GM19328 (cell line): ENCODE results near the gene SLC6A17.

Experiments
- ATAC-seq: cut with Tn5 transposase; IDR thresholded peaks from one replicate; pipeline ENCODE4 v1.9.1; 2021; ENCODE audit warnings: mild to moderate bottlenecking, moderate library complexity; ENCODE audit not compliant: unreplicated experiment

SLC6A17 gene

GRCh38 chr1:110237386-110238152 is 87.3 kb downstream of the SLC6A17 start:
- no peak for ATAC-seq

GRCh38 chr1:110239441-110240430 is 89.4 kb downstream of the SLC6A17 start:
- ATAC-seq = no peak

GRCh38 chr1:110240476-110241210 is 90.3 kb downstream of the SLC6A17 start:
- no peak for ATAC-seq

DNA sequence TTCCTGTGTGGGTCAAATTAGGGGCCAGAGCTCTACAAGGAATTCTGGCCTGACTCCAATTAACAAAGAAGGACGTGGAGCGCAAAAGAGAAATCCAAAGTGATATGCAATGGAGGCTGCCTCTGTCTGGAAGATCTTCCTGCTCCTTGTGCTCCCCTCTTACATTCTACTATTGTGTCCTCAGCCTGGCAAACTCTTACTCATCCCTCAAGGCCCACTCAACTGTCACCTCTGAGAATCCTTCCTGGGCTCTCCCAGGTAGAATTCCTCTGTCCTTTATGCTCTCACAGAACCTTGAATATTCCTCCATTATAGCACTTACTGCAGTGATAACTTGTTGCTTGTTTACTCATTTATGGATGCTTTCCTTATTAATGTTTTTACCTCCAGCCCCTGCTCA is 91.2 kb downstream of the SLC6A17 start:
- no peak for ATAC-seq

- ATAC-seq = no peak
These were observed 91.8 kb downstream of the SLC6A17 start for GRCh38 chr1:110242062-110242461.

- no peak for ATAC-seq
These were observed 92.4 kb downstream of the SLC6A17 start for GRCh38 chr1:110242731-110243130.

DNA sequence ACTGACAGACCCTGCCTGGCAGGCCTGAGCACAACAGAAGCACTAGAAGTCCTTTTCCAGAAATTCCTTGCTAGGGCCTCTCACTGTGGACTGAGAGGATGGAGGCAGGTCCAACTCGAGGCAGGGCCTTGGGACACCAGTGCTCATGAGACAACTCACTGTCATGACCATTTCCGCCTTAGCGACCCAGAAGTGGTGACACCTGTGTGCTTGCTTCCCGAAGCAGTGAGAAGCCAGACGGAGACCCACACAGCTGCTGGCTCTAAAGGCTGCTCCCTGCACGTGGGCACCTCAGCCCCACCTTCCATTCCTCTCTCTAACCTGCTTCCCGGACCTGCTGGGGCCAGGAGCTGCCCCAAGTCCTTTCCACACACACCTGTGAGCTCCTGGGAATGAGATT is 92.9 kb downstream of the SLC6A17 start:
- no peak for ATAC-seq

- no peak for ATAC-seq
These were observed 93.3 kb downstream of the SLC6A17 start for GRCh38 chr1:110243574-110243973.

DNA sequence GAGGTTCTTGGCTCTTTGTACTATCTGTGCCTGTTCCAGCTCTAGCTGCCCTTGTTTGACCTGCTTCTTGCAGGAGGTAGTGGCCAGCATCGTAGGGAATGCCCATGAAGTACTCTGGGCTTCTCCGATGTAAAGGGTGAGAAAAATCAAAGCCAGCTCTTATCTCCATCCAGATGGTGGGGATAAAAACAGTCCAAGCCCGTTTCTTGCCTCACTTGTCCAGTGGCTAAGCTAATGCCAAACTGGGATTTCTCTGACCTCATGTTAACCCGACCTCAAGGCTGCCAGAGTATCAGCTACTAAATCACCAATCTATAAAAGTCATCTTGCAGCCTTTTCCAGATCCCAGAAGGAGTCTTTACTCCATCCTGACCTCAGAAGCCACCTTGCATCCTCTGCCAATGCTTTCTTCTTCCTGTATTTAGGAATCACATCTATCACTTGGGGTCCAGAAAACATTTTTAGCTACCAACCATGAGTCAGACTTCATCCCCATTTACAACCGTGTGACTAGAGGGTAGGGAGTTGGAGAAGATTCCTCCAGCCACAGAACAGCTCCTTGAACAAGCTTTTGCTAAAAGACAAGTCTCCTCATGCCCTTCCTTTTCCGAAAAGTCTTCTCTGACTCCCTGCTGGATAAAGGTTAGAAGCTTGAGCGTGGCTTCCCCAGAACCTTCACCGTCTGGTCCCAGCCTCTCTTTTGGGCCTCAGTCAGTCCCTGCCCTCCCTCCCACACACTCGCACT is 95.8 kb downstream of the SLC6A17 start:
- ATAC-seq = no peak

DNA sequence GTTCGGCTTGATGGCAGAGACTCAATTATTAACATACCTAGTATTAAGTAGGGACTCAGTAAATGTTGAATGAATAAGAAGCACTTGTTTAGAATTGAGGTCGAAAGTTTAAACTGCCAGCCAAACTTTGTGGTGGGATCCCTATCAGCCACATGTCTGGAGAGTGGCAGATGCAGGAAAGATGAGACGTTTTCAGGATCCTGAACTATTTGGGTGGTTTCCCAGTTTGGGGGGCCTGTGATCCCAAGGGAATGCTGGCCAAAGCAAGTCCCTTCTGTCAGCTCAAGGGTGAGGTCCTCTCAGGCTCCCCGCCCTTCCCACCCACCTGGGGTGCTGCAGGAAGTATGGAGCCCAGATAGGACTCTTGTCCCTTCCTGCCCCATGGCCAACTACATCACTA is 98.5 kb downstream of the SLC6A17 start:
- ATAC-seq = no peak

- no peak for ATAC-seq
These were observed 99.0 kb downstream of the SLC6A17 start for GRCh38 chr1:110249256-110249655.

DNA sequence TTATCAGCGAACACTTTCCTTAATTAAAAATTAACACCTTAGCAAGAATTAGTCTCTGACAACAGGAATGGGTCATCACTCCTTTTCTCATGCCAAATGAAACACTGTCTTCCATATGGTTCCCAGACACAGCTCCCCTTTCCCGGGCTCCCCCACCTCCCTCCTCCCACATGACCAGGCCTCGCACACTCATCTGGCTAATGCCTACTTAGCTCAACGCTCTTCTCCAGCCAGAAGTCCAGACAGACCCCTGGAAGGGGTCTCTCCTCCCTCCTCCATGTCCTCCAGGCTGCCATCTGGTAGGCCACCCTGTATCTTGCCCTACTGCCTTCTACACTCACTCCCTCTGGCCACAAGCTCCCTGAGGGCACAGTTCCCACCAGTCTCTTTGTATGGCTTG is 99.7 kb downstream of the SLC6A17 start:
- ATAC-seq = no peak

- ATAC-seq = no peak
These were observed 100.5 kb downstream of the SLC6A17 start for GRCh38 chr1:110250749-110251148.
